ENCODE measurements around the gene C1orf116.

GRCh38 chr1:207073906-207074820, 41.6 kb upstream of the C1orf116 start:
- TF ChIP-seq POLR2A (IDR thresholded peaks at IDR 0.05; ENCODE audit: extremely low read depth, insufficient read length): no peak
- no peak for TF ChIP-seq CTCF (IDR thresholded peaks at IDR 0.05; ENCODE audit: low read depth, low read length)
- no peak for TF ChIP-seq MAX (IDR thresholded peaks at IDR 0.05; ENCODE audit: low read depth, low read length)

All from NB4 (cell line).